ENCODE measurements around the gene LRRC41.
"Not testable (repeated sequence)": the region's sequence is repeated elsewhere in the genome, so short reads cannot be mapped to it uniquely, and the experiment has no call there.

LRRC41 gene

DNA sequence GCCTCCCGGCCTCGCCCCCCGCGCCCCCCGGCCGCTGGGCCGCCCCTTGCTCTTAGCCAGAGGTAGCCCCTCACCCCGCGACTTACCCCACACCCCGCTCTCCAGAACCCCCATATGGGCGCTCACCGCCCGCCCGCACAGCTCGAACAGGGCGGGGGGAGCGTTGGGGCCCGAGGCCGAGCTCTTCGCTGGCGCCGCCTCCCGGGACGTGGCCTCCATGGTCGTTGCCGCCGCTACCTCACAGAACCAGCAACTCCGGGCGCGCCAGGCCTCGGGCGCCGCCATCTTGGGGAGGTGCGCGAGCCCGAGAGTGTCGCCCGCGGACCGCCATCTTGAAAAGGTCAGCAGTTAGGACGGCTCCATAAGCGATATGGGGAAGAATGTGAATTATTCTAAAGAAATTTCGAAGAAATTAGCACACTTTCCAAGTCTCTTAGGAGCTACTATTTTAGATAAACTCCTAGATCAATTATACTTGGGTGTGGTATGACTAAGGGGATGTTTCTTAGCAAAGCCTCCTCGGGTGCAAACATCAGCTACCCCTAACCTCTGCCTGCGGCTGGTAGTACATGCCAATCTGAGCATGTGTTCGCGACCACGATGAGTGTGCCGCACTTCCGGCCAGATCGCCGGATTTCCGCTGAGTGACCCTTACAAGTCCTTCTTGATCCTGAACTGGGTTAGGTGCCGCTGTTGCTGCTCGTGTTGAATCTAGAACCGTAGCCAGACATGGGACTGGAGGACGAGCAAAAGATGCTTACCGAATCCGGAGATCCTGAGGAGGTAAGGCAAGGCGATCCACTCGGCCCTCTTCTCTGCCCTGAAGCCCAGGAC is at the start of gene LRRC41, which contains the start of gene UQCRH:
LRRC41 (minus strand) TSS at position 579 of the 834 bp plus-strand sequence; CDS start at position 285, 294 bp downstream.
UQCRH (plus strand) TSS at position 661 of the 834 bp plus-strand sequence; CDS start at position 730, 69 bp downstream.
- DNase-seq = peak; percentile 90

- DNase-seq = no peak
Observed at GRCh38 chr1:46352363-46352762, 48.9 kb upstream of the LRRC41 start.

- no peak for DNase-seq
Observed at GRCh38 chr1:46345281-46345680, 41.9 kb upstream of the LRRC41 start.

DNA sequence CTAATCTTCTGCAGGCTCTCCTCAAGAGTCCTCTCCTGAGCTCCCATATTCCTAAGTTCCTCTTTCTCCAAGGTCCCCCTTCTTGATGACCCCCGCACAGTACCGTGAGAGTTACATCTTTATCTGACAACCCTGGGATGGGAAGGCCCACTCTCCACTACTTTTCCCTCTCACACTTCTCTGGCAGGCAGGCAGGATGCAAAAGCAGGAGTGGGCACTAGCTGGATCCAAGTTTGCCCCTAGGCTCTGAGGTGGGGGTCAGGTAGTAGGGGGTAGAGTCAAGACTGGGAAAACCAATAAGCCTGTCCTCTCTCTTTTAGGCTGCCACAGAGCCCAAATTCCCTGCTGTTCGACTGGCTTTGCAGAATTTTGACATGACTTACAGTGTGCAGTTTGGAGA is 41.1 kb upstream of the LRRC41 start:
- no peak for DNase-seq

DNA sequence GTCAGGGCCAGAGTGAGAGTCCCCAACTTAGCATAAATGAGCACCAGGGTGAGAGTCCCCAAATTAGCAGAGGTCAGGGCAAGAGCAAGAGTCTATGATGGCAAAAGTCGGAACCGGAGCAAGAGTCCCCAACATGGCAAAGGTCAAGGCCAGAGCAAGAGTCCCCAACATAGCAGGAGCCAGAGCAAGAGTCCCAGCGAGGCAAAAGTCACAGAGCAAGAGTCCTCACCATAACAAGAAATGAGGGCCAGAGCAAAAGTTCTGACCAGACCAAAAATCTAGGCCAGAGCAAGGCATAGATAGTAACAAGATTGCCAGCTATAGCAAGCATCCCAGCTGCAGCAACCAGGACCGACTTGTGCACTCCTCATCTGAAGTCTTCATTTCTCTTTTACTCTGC is 40.3 kb upstream of the LRRC41 start:
- DNase-seq = no peak

DNA sequence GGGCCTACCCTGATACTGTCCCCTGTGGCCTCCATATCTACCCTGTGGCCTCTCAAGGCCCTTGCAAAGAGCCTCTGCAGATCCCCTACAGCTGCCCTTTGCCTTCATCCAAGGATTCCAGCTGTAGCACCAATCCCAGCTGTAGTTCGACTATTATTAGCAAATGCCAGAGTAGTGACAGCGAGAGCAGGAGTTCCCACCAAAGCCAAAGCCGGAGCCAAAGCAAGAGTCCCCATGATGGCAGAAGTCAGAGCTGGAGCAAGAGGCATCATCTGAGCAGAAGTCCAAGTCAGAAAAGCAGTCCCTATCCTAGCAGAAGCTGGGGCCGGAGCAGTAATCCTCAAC is 39.9 kb upstream of the LRRC41 start:
- DNase-seq = no peak

DNA sequence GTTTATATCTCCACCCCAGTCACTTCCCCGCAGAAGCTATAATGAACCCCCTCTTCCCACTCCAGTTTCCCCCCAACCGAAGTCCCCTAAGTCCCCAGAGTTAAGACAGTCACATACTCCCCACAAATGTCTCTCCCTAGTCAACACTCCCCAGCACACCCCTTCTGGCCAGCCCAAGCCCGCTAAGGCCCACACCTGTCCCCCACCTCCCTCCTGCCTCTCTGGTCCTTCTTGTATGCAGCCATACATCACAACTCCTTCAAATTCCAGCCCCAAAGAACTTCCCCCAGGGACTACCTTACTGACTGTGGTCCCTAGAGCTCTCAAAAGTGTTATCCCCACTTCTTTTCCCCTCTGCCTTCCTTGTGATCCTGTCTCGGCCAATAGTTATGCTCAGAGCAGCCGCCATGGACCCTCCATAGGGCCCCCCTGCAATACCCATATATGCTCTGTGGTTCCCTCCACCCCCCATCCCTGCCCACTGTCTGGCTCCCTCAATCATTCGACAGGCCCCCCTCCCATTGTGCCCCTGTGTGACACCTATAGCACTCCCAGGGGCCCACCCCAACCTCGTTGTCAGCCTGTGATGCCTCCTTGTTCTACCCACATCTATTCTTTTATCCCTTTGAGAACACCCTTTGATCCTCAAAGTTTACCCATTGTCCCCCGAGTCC is 39.4 kb upstream of the LRRC41 start:
- DNase-seq = no peak

GRCh38 chr1:46342084-46342656 is 38.8 kb upstream of the LRRC41 start:
- no peak for DNase-seq

DNA sequence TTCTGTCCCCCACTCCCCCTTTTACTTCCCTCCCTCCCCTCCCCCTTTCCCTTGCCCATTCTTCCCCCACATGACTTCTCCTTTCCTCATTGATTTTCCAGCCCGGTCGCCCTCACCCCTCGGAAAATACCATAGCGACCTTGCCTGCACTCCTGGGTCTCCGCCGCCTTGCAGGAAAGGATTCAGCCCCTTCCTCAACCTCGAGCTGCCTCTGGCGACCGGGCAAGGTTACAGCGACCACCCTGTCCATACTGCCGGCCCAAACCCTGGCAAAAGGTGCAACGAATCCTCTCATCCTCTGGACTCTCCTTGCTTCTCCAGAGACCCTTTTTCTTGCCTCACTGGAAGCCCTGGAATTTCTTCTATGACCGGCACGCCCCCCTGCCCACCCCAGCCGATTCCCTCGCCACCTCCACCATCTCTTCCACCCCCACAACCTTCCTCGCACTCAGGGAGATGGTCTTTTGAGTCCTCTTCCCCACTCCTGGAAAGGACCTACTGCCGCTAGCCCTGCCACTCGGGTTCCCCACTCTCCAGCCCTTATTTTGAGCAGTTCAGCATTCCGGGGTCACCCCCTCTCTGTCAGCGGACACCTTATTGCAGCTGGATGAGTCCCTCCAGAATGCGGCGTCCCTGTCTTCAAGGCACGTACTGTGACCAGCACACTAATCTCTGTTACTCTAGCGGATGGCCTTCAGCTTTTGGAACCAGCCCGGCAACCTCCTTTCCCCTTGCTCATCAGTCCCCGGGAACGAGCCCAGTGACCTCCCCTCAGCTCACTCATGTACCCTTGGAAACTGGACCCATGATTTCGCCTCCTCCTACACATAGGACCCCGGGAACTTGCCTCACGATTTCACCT is 38.0 kb upstream of the LRRC41 start:
- DNase-seq = no peak

GRCh38 chr1:46340404-46341221 is 37.2 kb upstream of the LRRC41 start, which contains the start of gene NSUN4:
Gene NSUN4 (plus strand): TSS chr1:46340807. CDS start chr1:46340827, 20 bp downstream.
- peak; percentile 75 for DNase-seq

- DNase-seq = not testable (repeated sequence)
Observed at GRCh38 chr1:46337409-46337808, 34.0 kb upstream of the LRRC41 start.

DNA sequence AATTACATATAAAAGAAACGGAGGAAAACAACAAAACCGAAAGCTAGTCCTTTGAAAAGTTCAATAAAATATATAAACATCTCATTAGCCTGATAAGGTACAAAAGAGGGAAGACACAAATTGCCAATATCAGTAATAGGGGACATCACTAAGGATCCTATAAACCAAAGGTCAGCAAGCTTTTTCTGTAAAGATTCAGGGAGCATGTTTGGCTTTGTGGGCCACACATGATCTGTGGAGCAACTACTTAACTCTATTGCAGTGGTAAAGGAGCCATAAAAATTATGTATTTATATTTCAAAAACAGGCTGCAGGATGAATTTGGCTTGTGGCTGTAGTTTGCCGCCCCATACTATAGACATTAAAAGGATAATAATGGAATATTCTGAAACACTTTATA is 31.7 kb upstream of the LRRC41 start:
- DNase-seq = no peak

GRCh38 chr1:46334030-46334384 is 30.6 kb upstream of the LRRC41 start:
- no peak for DNase-seq

DNA sequence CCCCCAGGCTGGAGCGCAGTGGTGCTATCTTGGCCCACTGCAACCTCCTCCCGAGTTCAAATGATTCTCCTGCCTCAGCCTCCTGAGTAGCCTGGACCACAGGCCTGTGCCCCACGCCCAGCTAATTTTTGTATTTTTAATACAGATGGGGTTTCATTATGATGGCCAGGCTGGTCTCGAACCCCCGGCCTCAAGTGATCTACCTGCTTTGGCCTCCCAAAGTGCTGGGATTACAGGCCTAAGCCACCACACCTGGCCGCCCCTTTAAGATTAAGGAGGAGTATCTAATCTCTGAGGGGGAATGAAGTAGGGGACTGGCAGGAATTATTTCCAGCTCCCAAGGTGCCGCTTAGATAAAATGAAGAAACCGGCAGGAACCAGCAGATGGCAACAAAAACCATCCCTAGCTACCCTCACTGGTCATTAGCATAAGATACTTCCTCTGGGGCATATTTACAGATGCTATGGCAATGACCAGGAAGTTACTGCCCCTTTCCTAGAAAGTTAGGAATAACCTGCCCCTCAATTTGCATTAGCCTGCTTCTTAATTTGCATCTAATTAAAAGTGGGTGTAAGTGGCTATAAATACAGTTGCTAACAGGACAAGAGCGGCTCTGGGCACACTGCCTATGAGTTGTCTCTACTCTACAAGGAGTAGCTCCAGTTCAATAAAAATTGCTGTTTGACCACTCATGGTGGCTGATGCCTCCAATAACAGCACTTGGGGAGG is 30.0 kb upstream of the LRRC41 start:
- DNase-seq = no peak

DNA sequence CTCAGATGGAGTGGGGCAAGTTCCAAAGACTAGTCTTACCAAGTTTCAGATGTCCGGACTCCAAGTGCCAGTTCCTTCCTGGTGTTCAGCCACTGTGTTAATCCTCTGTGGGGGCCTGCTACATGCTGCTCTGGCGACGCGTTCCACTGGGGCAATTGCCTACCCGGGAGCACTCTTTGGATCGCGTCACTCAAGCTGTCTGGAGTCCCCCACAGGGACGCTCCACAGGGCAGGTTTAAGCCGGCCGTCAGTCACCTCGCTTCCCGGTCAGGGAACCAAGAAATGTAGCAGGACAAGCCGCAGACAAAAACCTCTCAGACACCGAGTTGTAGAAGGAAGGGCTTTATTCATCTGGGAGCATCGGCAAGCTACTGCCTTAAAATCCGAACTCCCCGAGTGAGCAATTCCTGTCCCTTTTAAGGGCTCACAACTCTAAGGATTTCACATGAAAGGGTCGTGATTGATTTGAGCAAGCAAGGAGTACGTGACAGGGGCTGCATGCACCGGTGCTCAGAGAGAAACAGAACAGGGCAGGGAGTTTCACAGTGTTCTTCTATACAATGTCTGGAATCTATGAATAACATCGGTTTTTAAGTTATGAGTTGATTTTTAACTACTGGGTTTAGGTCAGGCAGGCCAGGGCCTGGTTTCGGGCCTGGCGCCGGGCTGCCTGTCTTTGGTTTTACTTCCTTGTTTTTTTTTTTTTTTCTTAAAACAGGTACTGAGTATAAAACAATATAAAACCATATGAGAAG is 28.5 kb upstream of the LRRC41 start:
- DNase-seq = not testable (repeated sequence)

- DNase-seq = not testable (repeated sequence)
Observed at GRCh38 chr1:46330381-46330780, 27.0 kb upstream of the LRRC41 start.

- not testable (repeated sequence) for DNase-seq
Observed at GRCh38 chr1:46329807-46330206, 26.4 kb upstream of the LRRC41 start.

DNA sequence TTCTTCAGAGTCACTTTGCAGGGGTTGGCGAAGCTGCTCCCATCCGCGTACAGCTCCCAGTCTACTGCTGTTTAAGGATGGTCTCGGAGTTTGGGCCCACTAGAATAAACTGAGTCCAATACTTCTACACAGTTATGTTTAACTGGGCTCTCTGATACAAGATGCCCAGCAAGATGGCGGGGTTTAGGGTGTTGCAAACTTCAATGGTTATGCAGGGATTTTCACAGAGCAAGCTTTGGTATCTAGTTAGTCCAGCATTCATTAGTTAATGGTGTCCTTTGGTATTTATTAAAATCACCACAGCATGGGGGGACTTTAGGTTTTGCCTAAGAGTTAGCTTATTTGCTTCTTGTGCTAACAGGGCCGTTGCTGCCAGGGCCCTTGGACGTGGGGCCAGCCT is 24.8 kb upstream of the LRRC41 start:
- DNase-seq = not testable (repeated sequence)

- DNase-seq = not testable (repeated sequence)
Observed at GRCh38 chr1:46325285-46326076, 22.1 kb upstream of the LRRC41 start.

DNA sequence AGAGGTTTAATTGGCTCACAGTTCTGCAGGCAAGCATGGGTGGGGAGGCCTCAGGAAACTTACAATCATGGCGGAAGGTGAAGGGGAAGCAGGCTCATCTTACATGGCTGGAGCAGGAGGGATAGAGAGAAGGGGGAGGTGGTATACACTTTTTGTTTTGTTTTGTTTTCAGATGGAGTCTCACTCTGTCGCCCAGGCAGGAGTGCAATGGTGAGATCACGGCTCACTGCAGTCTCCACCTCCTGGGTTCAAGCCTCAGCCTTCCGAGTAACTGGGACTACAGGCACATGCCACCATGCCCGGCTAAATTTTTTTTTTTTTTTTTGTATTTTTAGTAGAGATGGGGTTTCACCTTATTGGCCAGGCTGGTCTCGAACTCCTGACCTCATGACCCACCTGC is 18.8 kb upstream of the LRRC41 start:
- DNase-seq = not testable (repeated sequence)
